K562 (cell line): Measurements from ENCODE around the gene FANCC. TPM values are rescaled to one million over a fixed set of nuclear protein-coding genes. Genes with fewer than 3 reads are reported as not detected.

Experiments used
- ATAC-seq: fragments of 200-7000 bp; cut with Tn5 transposase; 3 replicates; pipeline ENCODE4 v1.9.1; 2020; ENCODE audit warnings: moderate library complexity
- BruUV-seq: library from RNA; stranded (reverse); fragments of 400-500 nt; replicated peaks from 2 replicates; lab custom pipeline; 2021; lab: Mats Ljungman, UMichigan
- CTCF ChIA-PET: fragments of 300-600 bp; formaldehyde crosslinking; extraction: SDS; loops from one replicate; lab custom pipeline; 2021; ENCODE audit warnings: low intra/inter-chr PET ratio; lab: Yijun Ruan, JAX
- POLR2A ChIA-PET: fragments of 300-600, 350-650 bp; sonication (Branson Sonifier 250); formaldehyde crosslinking; extraction: SDS; loops from one replicate; lab custom pipeline; 2021; ENCODE audit warnings: antibody characterized with exemption, inconsistent platforms; lab: Yijun Ruan, JAX
- DNase-seq, 4 experiments: peaks; one replicate each; pipeline versions ENCODE4 v3.0.0 to v3.0.0-alpha.2; 2011 to 2018; ENCODE audit warnings: low spot score in 3 of 4, mixed read lengths in 3 of 4; ENCODE audit errors: extremely low read depth in 1 of 4
- FAIRE-seq: peaks from 2 replicates; lab custom pipeline; 2011; peaks lifted over from hg19 to GRCh38; lab: Jason Lieb, UNC
- H2AFZ ChIP-seq: 2 replicates; pipeline ENCODE4 v1.6.0; 2011; ENCODE audit warnings: low read depth, low read length, control low read depth, inconsistent platforms
- H3K27ac ChIP-seq: fragments of 200-600 bp; 3 replicates; pipeline ENCODE4 v1.8.0; 2011; ENCODE audit warnings: low read depth, mild to moderate bottlenecking, control low read depth, inconsistent platforms, low read length, moderate library complexity, mixed read lengths; ENCODE audit errors: extremely low read depth
- H3K27me3 ChIP-seq, 2 experiments: fragments of 300-600 bp in 1 of 2; 2 replicates in 1 of 2; 3 replicates in 1 of 2; pipeline versions ENCODE4 v1.6.0 to v1.8.0; 2011; ENCODE audit warnings: inconsistent platforms in 2 of 2, low read length in 2 of 2, mild to moderate bottlenecking in 1 of 2, mixed read lengths in 1 of 2, moderate library complexity in 1 of 2; ENCODE audit not compliant: control insufficient read depth in 2 of 2, insufficient read depth in 2 of 2
- H3K36me3 ChIP-seq: fragments of 300-600 bp; 3 replicates; pipeline ENCODE4 v1.8.0; 2011; ENCODE audit warnings: mild to moderate bottlenecking, low read length, inconsistent platforms; ENCODE audit not compliant: control insufficient read depth, insufficient read depth
- H3K4me1 ChIP-seq, 2 experiments: fragments of 200-600 bp in 1 of 2; replicated peaks in 1 of 2; 2 replicates in 1 of 2; 3 replicates in 1 of 2; pipeline versions ENCODE4 v1.5.1 to v1.8.0; 2011; ENCODE audit warnings: inconsistent platforms in 2 of 2, low read length in 2 of 2, mild to moderate bottlenecking in 1 of 2, mixed read lengths in 1 of 2, moderate library complexity in 1 of 2; ENCODE audit not compliant: control insufficient read depth in 2 of 2, insufficient read depth in 2 of 2
- H3K4me2 ChIP-seq: 2 replicates; pipeline ENCODE4 v1.6.1; 2011; ENCODE audit warnings: low read length, control low read depth, inconsistent platforms, mixed read lengths; ENCODE audit not compliant: insufficient read depth
- H3K4me3 ChIP-seq: fragments of 200-600 bp; sonication (generic), shearing (Covaris generic); 2 replicates; pipeline ENCODE4 v1.5.1; 2016; ENCODE audit warnings: control low read depth, inconsistent platforms
- H3K79me2 ChIP-seq: fragments of 200-600 bp; 3 replicates; pipeline ENCODE4 v1.8.0; 2011; ENCODE audit warnings: low read length, inconsistent platforms; ENCODE audit not compliant: control insufficient read depth, insufficient read depth
- H3K9ac ChIP-seq, 2 experiments: 2 replicates each; pipeline versions ENCODE4 v1.6.0 to v1.6.1; 2011; ENCODE audit warnings: low read depth in 2 of 2, low read length in 2 of 2, control low read depth in 1 of 2, inconsistent platforms in 1 of 2, mild to moderate bottlenecking in 1 of 2, mixed read lengths in 1 of 2; ENCODE audit not compliant: insufficient read depth in 1 of 2
- H3K9me1 ChIP-seq: one replicate; pipeline ENCODE4 v1.6.0; 2011; ENCODE audit warnings: inconsistent platforms, mild to moderate bottlenecking, low read length, moderate library complexity; ENCODE audit not compliant: control insufficient read depth, insufficient read depth
- H3K9me3 ChIP-seq: replicated peaks from 2 replicates; pipeline ENCODE4 v1.5.1; 2011; ENCODE audit warnings: low read depth, low read length, inconsistent platforms; ENCODE audit not compliant: control insufficient read depth, insufficient read depth
- H4K20me1 ChIP-seq: replicated peaks from 2 replicates; pipeline ENCODE4 v1.6.1; 2011; ENCODE audit warnings: low read length, inconsistent platforms, mixed read lengths; ENCODE audit not compliant: control insufficient read depth, insufficient read depth
- BHLHE40 ChIP-seq: IDR thresholded peaks from 2 replicates; pipeline ENCODE4 v1.6.1; 2011; ENCODE audit warnings: low read length, improper control_type of control experiment
- C11orf30 ChIP-seq: fragments of 450-650 bp; IDR thresholded peaks from 2 replicates; pipeline ENCODE4 v1.6.1; 2016; ENCODE audit warnings: low read depth, mild to moderate bottlenecking
- MAFG ChIP-seq: fragments of 450-650 bp; conservative IDR thresholded peaks from 2 replicates; pipeline ENCODE4 v1.6.1; 2016; ENCODE audit warnings: missing genetic modification characterization, missing compliant biosample characterization
- NEUROD1 ChIP-seq: fragments of 150-350 bp; IDR thresholded peaks from 2 replicates; pipeline ENCODE4 v1.6.1; 2014; ENCODE audit warnings: borderline replicate concordance, low read length, low read depth; ENCODE audit not compliant: partially characterized antibody
- NFRKB ChIP-seq: fragments of 450-650 bp; IDR thresholded peaks from 2 replicates; pipeline ENCODE4 v1.6.1; 2016; ENCODE audit warnings: low read depth
- ZNF23 ChIP-seq: fragments of 250-450 bp; sonication (Bioruptor Pico); IDR thresholded peaks from 2 replicates; pipeline ENCODE4 v1.4.0; 2020; ENCODE audit warnings: mild to moderate bottlenecking
- ZNF316 ChIP-seq: fragments of 450-650 bp; IDR thresholded peaks from 2 replicates; pipeline ENCODE4 v1.6.1; 2016
- ZNF518B ChIP-seq: fragments of 250-450 bp; sonication (Bioruptor Pico); IDR thresholded peaks from 2 replicates; pipeline ENCODE4 v1.5.0; 2021; ENCODE audit warnings: mild to moderate bottlenecking, moderate library complexity
- ZNF778 ChIP-seq: fragments of 450-650 bp; formaldehyde crosslinking; IDR thresholded peaks from 2 replicates; pipeline ENCODE4 v1.4.0; 2020; ENCODE audit warnings: mild to moderate bottlenecking, moderate library complexity
- WGBS: fragments of 100-300 bp; shearing (Covaris generic); methylation state at CpG from one replicate; pipeline ENCODE4 v1.1.6; 2016; ENCODE audit warnings: low coverage, mixed read lengths; ENCODE audit not compliant: insufficient coverage; ENCODE audit errors: missing lambda C conversion rate; 5-methylcytosine and 5-hydroxymethylcytosine counted together
- in situ Hi-C: fragments of 300-500 bp; cut with MboI; formaldehyde crosslinking; loops from 4 replicates; pipeline ENCODE4 v1.15.0; 2018; ENCODE audit warnings: inconsistent platforms, mixed read lengths
- intact Hi-C: fragments of 100-400 bp; cut with micrococcal nuclease; formaldehyde crosslinking; loops from 2 replicates; pipeline ENCODE4 v1.14.2; 2022
- polyA plus RNA-seq, 8 experiments: library from polyadenylated mRNA; depleted of rRNA in 4 of 8; stranded (reverse) in 5 of 8; unstranded in 3 of 8; fragments of >200 nt; fragmentation: Nextera tagmentation in 2 of 8; fragmentation: Illumina TruSeq in 1 of 8; extraction: Ambion mirVana in 2 of 8; extraction: Trizol in 1 of 8; gene quantifications; 2 replicates each; pipeline versions ENCODE4 v1.2.1 to v1.2.3, GENCODE V29; 2011 to 2014; ENCODE audit warnings: inconsistent platforms in 1 of 8, missing spikeins in 1 of 8
- total RNA-seq, 7 experiments: library from RNA; depleted of rRNA in 6 of 7; stranded (reverse); fragments of >200 nt in 6 of 7; fragmentation: Illumina TruSeq in 2 of 7; extraction: Trizol in 2 of 7; gene quantifications; 2 replicates each; pipeline versions ENCODE4 v1.2.1 to v1.2.3, GENCODE V29; 2011 to 2021; ENCODE audit warnings: low replicate concordance in 1 of 7
- TF ChIP-seq, protein P1 (sequence below): fragments of 250-450 bp; sonication (Bioruptor Pico); IDR thresholded peaks from 2 replicates; pipeline ENCODE4 v1.5.1; 2021; ENCODE audit warnings: mild to moderate bottlenecking

Gene FANCC
- total and polyA plus RNA-seq, 9 of the 15 experiments (the other 6 are each of a cell fraction or from before 2014, with no cell fraction given), result 4.6 to 18.4 (median 14.2) TPM

- ChIA-PET CTCF (no interaction called here), POLR2A (no interaction called here)
- Histone ChIP-seq H3K4me1 (no peaks in the 10 kb centered on the region), H3K27ac (no peak overlapping the region), H3K4me3 (no peak overlapping the region), H2AFZ (no peak overlapping the region), H3K9ac (no peak overlapping the region), H3K4me2 (no peak overlapping the region), H3K36me3 (no peaks in the 10 kb centered on the region), H3K9me3 (no peaks in the 10 kb centered on the region), H3K9me1 (no peaks in the 10 kb centered on the region), H4K20me1 (no peaks in the 10 kb centered on the region), H3K79me2 (no peaks in the 10 kb centered on the region; the same call in 2 of the 3 replicates), H3K27me3 (no peaks in the 10 kb centered on the region)
- intact Hi-C loops (no loop called here), in situ Hi-C loops (no loop called here)
- TF ChIP-seq BHLHE40 (no peak), ZNF316 (peak; percentile 73), C11orf30 (peak; percentile 60; the same call in 1 of the 2 replicates), ZNF23 (CRISPR knock-in tag) (no peak), MAFG (tag) (0 out of 2 replicates have a peak, but pooled peaks have one; percentile 36)
- FAIRE-seq (no peak), DNase-seq (no peak), ATAC-seq (no peak)
- no TSS peak for BruUV-seq
- 13% methylated on average over 1 of the region's 1 CpG for WGBS
These were observed 32.2 kb downstream of the FANCC start for GRCh38 chr9:95285307-95285706.

GRCh38 chr9:95284162-95285080 lies 33.1 kb downstream of the FANCC start:
- CTCF ChIA-PET, result no interaction called here
- intact Hi-C loops, result no loop called here
- TF ChIP-seq ZNF778 (CRISPR knock-in tag) (no peak), NFRKB (no peak), NEUROD1 (no peak), ZNF518B (CRISPR knock-in tag) (no peak)
- TF ChIP-seq, protein P1, sequence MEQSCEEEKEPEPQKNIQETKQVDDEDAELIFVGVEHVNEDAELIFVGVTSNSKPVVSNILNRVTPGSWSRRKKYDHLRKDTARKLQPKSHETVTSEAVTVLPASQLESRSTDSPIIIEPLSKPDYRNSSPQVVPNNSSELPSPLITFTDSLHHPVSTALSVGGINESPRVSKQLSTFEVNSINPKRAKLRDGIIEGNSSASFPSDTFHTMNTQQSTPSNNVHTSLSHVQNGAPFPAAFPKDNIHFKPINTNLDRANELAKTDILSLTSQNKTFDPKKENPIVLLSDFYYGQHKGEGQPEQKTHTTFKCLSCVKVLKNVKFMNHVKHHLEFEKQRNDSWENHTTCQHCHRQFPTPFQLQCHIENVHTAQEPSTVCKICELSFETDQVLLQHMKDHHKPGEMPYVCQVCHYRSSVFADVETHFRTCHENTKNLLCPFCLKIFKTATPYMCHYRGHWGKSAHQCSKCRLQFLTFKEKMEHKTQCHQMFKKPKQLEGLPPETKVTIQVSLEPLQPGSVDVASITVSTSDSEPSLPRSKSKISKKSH (CRISPR knock-in tag), result no peak

More at GRCh38 chr9:95284162-95285080, 33.1 kb downstream of the FANCC start:
- 62% methylated on average over 9 of the region's 9 CpGs for WGBS
- Histone ChIP-seq H3K4me2 (no peak overlapping the region), H3K79me2 (no peaks in the 10 kb centered on the region; the same call in 2 of the 3 replicates), H3K9me3 (no peaks in the 10 kb centered on the region), H3K36me3 (no peaks in the 10 kb centered on the region), H4K20me1 (no peaks in the 10 kb centered on the region), H3K4me1 (no peaks in the 10 kb centered on the region), H3K4me3 (no peak overlapping the region), H3K9ac (no peak overlapping the region), H3K27ac (no peak overlapping the region), H3K9me1 (no peaks in the 10 kb centered on the region), H2AFZ (no peak overlapping the region), H3K27me3 (no peaks in the 10 kb centered on the region)
- ATAC-seq (no peak), DNase-seq (no peak), FAIRE-seq (no peak)
- POLR2A ChIA-PET, result no interaction called here
- in situ Hi-C loops, result no loop called here
- BruUV-seq, result no TSS peak
